OCI-LY3 (cell line): ENCODE results near the gene INHA.

Experiments used
- H2AFZ ChIP-seq: fragments of 200-600, 300-600 bp; shearing (Covaris generic); 2 replicates; pipeline ENCODE4 v1.6.0; 2014; ENCODE audit warnings: antibody characterized with exemption, low read depth, low read length
- H3K27ac ChIP-seq: fragments of 200-600, 300-600 bp; sonication (generic); 2 replicates; pipeline ENCODE4 v1.5.1; 2014; ENCODE audit warnings: mild to moderate bottlenecking, low read length, moderate library complexity, mixed read lengths
- H3K27me3 ChIP-seq: fragments of 200-600, 300-600 bp; sonication (generic); 2 replicates; pipeline ENCODE4 v1.6.1; 2014; ENCODE audit warnings: low read depth, low read length, mixed read lengths
- H3K36me3 ChIP-seq: fragments of 200-600, 300-600 bp; sonication (generic); replicated peaks from 2 replicates; pipeline ENCODE3; 2014; ENCODE audit warnings: low read depth, low read length, mixed read lengths
- H3K4me1 ChIP-seq: fragments of 300-600, 200-600 bp; sonication (generic); 2 replicates; pipeline ENCODE4 v1.6.1; 2014; ENCODE audit warnings: low read length, mixed read lengths
- H3K4me2 ChIP-seq: fragments of 200-600, 300-600 bp; sonication (generic); 2 replicates; pipeline ENCODE4 v1.6.1; 2014; ENCODE audit warnings: low read length, mixed read lengths
- H3K4me3 ChIP-seq: fragments of 300-600, 200-600 bp; sonication (generic); 2 replicates; pipeline ENCODE4 v1.5.1; 2014; ENCODE audit warnings: antibody characterized with exemption, mild to moderate bottlenecking, low read length, moderate library complexity
- H3K79me2 ChIP-seq: fragments of 300-600, 200-600 bp; shearing (Covaris generic); 2 replicates; pipeline ENCODE4 v1.6.1; 2014; ENCODE audit warnings: mild to moderate bottlenecking, low read length, mixed read lengths
- H3K9ac ChIP-seq: fragments of 300-600, 200-600 bp; shearing (Covaris generic); 2 replicates; pipeline ENCODE4 v1.6.0; 2014; ENCODE audit warnings: mild to moderate bottlenecking, low read length, moderate library complexity
- H3K9me3 ChIP-seq: fragments of 200-600, 300-600 bp; shearing (Covaris generic); 2 replicates; pipeline ENCODE4 v1.6.1; 2014; ENCODE audit warnings: low read length, mixed read lengths; ENCODE audit not compliant: insufficient read depth
- H4K20me1 ChIP-seq: fragments of 200-600, 300-600 bp; sonication (generic); 2 replicates; pipeline ENCODE4 v1.6.1; 2016; ENCODE audit warnings: low read length, mixed read lengths; ENCODE audit not compliant: insufficient read depth
- CTCF ChIP-seq: fragments of 200-600, 300-600 bp; sonication (generic); IDR thresholded peaks from 2 replicates; pipeline ENCODE4 v1.5.1; 2014; ENCODE audit warnings: antibody characterized with exemption, low read length, low read depth
- EZH2phosphoT487 ChIP-seq: fragments of 200-600 bp; shearing (Covaris generic); IDR thresholded peaks from 2 replicates; pipeline ENCODE4 v1.6.1; 2018; ENCODE audit warnings: antibody characterized with exemption, mixed run types, low read depth

The INHA gene

DNA sequence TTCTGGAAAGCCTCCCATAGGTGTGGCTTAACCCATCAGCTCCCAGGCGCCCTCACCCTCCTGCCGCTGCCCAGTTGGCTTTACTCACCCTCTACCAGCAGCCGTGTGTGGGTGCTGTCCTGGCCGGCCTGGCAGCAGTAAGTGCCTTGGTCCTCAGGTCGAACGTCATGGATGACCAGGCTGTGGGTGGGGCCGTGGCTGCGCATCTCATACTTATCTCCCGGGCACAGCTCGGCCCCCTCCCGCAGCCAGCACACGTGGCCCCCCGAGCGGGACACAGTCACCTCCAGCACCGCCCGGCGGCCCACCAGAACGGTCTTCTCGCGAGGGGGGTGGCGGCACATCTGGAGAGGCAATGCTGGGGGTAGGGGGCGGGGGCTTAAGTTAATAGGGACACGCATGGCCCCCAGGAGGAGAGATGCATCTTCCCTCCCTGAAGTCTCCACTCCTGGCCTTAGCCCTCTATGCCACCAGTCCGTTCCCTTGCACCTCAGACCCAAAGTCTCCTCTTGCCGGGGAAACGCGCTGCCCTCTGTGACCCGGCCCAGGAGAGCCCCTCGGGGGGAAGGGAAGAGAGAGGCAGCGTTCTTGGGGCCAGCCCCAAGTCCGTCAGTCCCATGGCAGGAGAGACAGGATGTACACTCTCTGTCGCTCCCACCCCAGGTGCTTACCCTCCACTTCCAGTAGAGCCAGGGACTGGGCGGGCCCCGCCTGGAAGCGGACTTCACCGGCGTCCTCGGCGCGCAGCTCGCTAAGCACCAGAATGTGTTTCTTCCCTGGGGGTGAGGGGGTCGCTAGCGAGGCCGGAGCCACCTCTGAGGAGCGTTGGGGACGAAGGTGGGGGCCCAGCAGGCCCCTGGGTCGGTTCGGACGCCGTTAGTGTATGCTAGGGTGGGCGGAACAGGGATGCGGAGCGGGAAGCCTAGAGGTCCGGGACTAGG is 20.4 kb upstream of the INHA start:
- Histone ChIP-seq H2AFZ (no peak overlapping the region), H3K27me3 (no peaks in the 10 kb centered on the region), H3K36me3 (no peaks in the 10 kb centered on the region), H4K20me1 (no peaks in the 10 kb centered on the region), H3K4me3 (no peak overlapping the region), H3K4me2 (no peak overlapping the region), H3K27ac (no peak overlapping the region), H3K9ac (no peak overlapping the region), H3K4me1 (no peaks in the 10 kb centered on the region), H3K79me2 (no peaks in the 10 kb centered on the region), H3K9me3 (no peaks in the 10 kb centered on the region)
- TF ChIP-seq CTCF (no peak), EZH2phosphoT487 (no peak)

GRCh38 chr2:219552382-219553167 is 19.5 kb upstream of the INHA start:
- no peaks in the 10 kb centered on the region for H3K4me1 ChIP-seq
- H3K9ac ChIP-seq, result no peak overlapping the region
- no peak overlapping the region for H3K4me3 ChIP-seq
- no peaks in the 10 kb centered on the region for H3K79me2 ChIP-seq
- H3K27ac ChIP-seq, result no peak overlapping the region
- no peaks in the 10 kb centered on the region for H3K27me3 ChIP-seq
- H4K20me1 ChIP-seq, result no peaks in the 10 kb centered on the region
- no peak overlapping the region for H3K4me2 ChIP-seq
- no peaks in the 10 kb centered on the region for H3K36me3 ChIP-seq
- no peak for TF ChIP-seq EZH2phosphoT487
- no peak for TF ChIP-seq CTCF
- no peaks in the 10 kb centered on the region for H3K9me3 ChIP-seq
- no peak overlapping the region for H2AFZ ChIP-seq

DNA sequence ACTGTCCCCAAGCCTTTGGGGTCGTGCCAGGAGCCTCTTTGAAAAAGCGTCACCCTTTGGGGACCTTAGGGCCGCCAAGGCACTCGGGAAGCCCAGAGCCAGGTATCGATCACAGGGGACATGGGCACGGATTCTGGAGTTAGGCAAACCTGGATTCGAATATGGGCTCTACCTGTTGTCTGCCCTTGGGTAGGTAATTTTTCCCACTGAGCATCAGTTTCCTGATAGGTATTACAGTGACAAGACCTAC is 19.0 kb upstream of the INHA start:
- Histone ChIP-seq H3K79me2 (no peaks in the 10 kb centered on the region), H3K9ac (no peak overlapping the region), H3K9me3 (no peaks in the 10 kb centered on the region), H3K4me2 (no peak overlapping the region), H3K36me3 (no peaks in the 10 kb centered on the region), H3K27ac (no peak overlapping the region), H2AFZ (no peak overlapping the region), H3K27me3 (no peaks in the 10 kb centered on the region), H3K4me1 (no peaks in the 10 kb centered on the region), H3K4me3 (no peak overlapping the region), H4K20me1 (no peaks in the 10 kb centered on the region)
- TF ChIP-seq CTCF, result no peak

- Histone ChIP-seq H2AFZ (no peak overlapping the region), H3K4me1 (no peaks in the 10 kb centered on the region), H3K27ac (no peak overlapping the region), H3K27me3 (no peaks in the 10 kb centered on the region), H3K4me3 (no peak overlapping the region), H3K9ac (no peak overlapping the region), H3K9me3 (no peaks in the 10 kb centered on the region), H3K4me2 (no peak overlapping the region), H3K79me2 (no peaks in the 10 kb centered on the region), H4K20me1 (no peaks in the 10 kb centered on the region), H3K36me3 (no peaks in the 10 kb centered on the region)
- TF ChIP-seq EZH2phosphoT487 (no peak), CTCF (no peak)
These were observed 18.6 kb upstream of the INHA start for GRCh38 chr2:219553463-219553963.
